D341Med (cell line): ENCODE data around the gene PTPRZ1.
A peak's percentile ranks its signal among the peaks of the same experiment; 100 is the strongest.

Experiments
- DNase-seq: peaks from one replicate; pipeline ENCODE4 v3.0.0; 2012; ENCODE audit warnings: low spot score

The PTPRZ1 gene

GRCh38 chr7:122055073-122055472, 182.1 kb downstream of the PTPRZ1 start:
- DNase-seq, result no peak

GRCh38 chr7:122056977-122057376, 184.0 kb downstream of the PTPRZ1 start:
- no peak for DNase-seq

GRCh38 chr7:122059542-122059941, 186.6 kb downstream of the PTPRZ1 start:
- DNase-seq, result no peak

- no peak for DNase-seq
Measured at GRCh38 chr7:122063146-122063545, 190.2 kb downstream of the PTPRZ1 start.

GRCh38 chr7:122064971-122065370, 192.0 kb downstream of the PTPRZ1 start:
- no peak for DNase-seq

GRCh38 chr7:122067077-122067476, 194.1 kb downstream of the PTPRZ1 start:
- no peak for DNase-seq

GRCh38 chr7:122068046-122068445, 195.1 kb downstream of the PTPRZ1 start:
- no peak for DNase-seq

GRCh38 chr7:122068999-122069398, 196.0 kb downstream of the PTPRZ1 start:
- DNase-seq, result no peak

GRCh38 chr7:122070062-122070461, 197.1 kb downstream of the PTPRZ1 start:
- DNase-seq, result no peak

GRCh38 chr7:122070834-122071233, 197.9 kb downstream of the PTPRZ1 start:
- no peak for DNase-seq

GRCh38 chr7:122072272-122072671, 199.3 kb downstream of the PTPRZ1 start:
- no peak for DNase-seq

- no peak for DNase-seq
Measured at GRCh38 chr7:122072924-122073599, 200.1 kb downstream of the PTPRZ1 start.

- DNase-seq, result no peak
Measured at GRCh38 chr7:122073635-122074034, 200.7 kb downstream of the PTPRZ1 start.

- no peak for DNase-seq
Measured at GRCh38 chr7:122082160-122082559, 209.2 kb downstream of the PTPRZ1 start.

GRCh38 chr7:122082670-122083069, 209.7 kb downstream of the PTPRZ1 start:
- no peak for DNase-seq

GRCh38 chr7:122092964-122093797, 220.2 kb downstream of the PTPRZ1 start:
- DNase-seq, result peak; percentile 55

- DNase-seq, result no peak
Measured at GRCh38 chr7:122094549-122094948, 221.6 kb downstream of the PTPRZ1 start.

- DNase-seq, result no peak
Measured at GRCh38 chr7:122095642-122096041, 222.7 kb downstream of the PTPRZ1 start.

GRCh38 chr7:122100021-122100420, 227.1 kb downstream of the PTPRZ1 start:
- no peak for DNase-seq

- no peak for DNase-seq
Measured at GRCh38 chr7:122103064-122103463, 230.1 kb downstream of the PTPRZ1 start.
